NCI-H2081 (cell line): Measurements from ENCODE around the gene UBA5.

Source experiments
- DNase-seq, 2 experiments: peaks; one replicate each; lab custom pipeline; 2025; lab: John Stamatoyannopoulos, UW

Gene UBA5

DNA sequence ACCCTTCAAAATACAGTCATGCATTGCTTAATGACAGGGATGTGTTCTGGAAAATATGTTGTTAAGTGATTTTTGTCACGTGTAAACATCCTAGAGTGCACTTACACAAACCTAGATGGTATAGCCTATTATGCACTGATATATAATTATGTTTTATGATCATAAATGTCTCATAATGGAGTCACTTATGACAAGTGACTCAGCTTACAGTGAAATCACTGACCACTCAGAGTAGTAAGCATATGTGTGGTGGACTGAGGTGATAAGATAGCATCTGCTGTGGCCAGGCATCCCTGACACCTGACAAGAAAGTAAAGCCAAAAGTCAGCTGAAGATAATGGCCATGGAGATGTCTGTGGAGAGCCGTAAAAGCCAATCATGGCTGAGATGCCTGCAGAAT, 5.9 kb upstream of the UBA5 start:
- DNase-seq: peak in 1 of 2 experiments; percentile 72

DNA sequence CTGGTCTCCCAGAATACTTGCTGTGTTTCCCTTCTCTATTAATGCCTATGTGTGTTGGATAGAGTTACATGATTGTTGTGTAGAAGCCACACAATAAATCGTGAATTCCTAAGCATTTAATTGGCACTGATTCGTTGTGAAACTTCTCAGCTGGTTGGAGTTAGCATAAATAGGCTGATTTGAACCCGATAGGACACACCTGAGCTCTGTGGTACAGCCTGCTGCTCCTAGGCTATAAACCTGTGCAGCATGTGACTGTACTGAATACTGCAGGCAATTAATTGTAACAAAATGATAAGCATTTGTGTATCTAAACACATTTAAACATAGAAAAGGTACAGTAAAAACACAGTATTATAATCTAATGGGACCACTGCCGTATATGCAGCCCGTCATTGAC, 5.4 kb upstream of the UBA5 start:
- DNase-seq: no peak

DNA sequence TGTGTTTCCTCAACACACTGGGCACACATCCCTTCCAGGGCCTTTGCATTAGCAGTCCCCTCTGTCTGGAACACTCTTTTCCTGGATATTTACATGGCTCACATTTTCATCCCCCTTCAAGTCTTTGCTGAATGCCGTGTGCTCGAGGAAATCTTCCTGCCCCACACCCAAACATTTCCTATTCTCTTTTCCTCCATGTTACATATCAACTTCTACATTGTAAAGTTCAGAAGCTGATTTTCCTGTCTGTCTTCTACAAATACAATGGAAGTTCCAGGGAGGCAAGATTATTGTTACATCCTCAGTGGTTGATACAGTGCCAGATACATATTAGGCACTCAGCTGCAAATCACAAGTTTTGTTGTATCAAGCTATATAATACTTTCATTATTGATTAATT, 4.7 kb upstream of the UBA5 start:
- DNase-seq: no peak

DNA sequence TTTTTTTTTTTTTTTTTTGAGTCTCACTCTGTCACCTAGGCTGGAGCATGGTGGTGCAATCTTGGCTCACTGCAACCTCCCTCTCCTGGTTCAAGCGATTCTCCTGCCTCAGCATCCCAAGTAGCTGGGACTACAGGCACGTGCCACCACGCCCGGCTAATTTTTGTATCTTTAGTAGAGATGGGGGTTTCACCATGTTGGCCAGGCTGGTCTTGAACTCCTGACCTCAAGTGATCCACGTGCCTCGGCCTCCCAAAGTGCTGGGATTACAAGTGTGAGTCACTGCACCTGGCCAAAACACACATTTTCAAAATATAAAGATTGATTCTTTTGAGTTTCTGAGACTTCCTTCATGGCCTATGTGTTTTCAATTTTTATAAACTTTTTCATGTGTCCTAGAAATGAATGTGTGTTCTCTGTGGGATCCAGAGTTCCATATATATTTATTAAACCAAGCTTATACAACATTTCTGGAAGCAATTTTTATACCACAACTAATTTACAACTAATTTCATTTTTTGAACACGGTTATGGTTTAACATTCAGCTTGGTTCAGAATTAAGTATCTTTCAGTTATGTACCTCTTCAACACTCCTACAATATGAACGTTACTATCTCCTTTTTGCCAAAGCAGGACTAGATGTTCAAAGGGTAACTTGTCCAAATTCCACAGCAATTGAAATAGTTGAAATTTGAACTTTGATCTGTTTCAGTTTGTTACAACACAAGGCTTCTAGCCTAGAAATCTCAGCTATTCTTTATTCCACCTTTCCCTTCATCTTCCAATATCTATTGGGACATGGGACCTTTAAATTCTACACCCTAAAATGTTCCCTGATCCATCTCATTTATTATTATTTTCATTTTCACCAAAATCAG, 2.0 kb upstream of the UBA5 start:
- no peak for DNase-seq

DNA sequence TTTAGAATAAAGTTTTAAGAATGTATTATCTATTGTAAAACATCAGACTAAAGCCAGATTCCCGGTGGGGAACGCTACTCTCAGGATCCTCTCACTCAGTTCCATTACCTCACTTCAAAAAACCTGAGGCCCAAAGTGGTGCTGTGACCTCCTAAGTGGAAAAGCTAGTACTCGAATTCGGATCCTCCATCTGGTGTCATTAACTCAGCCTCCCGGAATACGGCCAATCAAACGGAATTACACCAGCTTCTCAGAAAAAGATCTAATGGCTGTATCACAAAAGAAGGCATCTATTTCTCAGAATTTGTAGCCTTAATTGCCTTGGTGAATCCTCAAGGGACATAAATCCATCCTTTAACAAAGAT, 1.1 kb upstream of the UBA5 start:
- peak; percentile 45 to 69 for DNase-seq

DNA sequence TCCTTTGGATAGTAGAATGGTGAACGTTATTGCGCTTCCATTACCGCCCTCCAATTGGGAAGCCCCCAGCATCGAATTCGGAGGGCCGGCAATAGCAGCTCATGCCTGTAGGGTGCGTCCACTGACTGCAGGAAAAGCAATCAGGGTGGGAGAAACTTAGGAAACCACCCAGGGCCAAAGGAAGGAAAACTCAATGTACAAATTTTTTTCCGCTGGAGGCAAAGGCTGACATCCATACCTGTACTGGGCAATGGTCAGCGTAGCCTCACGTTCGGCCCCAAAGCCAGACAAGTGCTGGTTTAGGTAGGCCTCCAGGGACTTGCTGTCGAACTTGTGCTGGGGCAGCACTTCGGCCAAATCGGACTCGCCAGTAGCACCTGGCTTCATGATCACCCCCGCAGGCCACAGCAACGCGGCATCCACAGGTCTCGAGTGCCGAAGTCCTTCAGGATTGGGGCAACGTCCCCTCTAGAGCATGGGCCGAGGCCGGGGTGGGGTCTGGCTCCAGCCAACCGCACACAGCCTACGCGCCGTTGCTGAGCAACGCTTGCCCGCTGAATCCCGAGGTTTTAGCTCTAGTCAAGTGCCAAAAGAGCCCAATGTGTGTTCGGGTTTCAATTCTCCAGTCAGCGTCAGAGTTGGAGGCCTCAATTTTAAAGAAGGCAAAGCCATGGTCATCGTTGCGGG, 621 bp upstream of the UBA5 start, which contains the start of gene ACAD11:
Gene ACAD11 (minus strand): TSS at position 445 of the 687 bp plus-strand sequence. CDS start 58 bp downstream, at position 387.
- peak; percentile 74 to 83 for DNase-seq

DNA sequence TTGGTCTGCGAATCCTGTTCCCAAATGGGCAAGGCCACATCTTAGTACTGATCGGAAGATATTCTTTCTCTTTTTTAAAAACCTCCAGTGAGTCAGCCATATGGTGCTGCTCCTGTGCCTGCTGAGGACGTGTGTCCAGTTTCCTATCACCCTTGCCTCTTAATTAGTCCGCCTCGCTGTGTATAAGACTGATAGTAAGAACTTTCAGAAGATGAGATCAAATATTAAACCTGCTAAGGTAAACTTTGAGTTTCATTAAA, 612 bp downstream of the UBA5 start:
- no peak for DNase-seq

DNA sequence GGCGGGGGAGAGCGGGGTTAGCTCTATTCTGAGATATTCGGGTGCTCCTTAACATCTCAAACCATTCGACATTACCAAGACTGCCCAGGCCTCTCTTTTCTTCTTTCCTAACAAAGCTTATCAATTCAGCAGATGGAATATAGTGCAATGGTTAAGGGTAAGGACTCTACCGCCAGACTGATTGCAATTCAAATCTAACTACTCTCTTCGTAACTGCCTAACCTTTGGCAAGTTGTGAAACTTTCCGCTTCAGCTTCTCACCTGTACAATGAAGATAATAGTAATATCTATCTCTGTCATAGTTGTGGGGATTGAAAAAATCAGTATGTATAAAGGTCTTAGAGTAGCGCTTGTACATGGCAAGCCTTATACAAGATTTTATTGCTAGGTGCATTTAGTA, 972 bp downstream of the UBA5 start:
- DNase-seq: no peak

DNA sequence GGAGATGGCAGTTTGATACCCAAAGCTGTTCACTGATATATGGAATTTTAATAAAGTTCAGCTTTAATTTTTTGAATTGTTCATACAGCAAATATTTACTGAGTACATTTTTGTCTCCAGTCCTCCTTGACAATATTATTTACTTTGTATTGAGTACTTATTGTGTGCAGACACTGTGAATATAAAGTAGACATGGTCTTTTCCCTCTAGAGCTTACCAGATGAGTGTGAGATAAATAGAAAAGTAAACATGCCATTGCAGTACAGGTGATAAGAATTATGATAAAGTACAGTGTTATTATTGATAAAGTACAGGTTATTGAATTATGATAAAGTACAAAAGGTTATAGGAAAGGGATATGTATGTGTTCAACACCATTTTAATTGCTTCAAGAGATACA, 2.1 kb downstream of the UBA5 start:
- DNase-seq: no peak

DNA sequence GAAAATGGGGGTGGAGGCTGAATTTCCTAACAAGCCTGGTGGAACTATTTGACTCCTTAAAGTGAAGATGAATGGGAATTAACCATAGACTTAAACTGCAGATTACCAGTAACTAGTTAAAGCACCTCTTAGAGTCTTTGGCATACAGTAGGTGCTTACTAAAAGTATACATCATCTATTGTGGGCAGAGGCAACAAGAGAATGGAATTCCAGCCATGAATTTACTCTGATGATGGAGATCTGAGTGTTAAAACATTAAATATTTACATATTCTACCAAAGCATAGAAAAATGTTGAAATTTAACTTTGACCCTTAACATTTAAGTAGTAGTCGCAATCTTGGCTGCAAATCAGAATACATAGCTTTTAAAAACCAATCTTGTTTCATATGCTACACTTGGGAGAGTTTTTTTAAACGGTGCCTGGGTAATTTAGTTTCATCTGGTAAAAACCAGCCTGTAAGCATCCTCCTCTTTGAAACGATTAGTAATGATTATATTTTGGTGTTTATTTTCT, 5.2 kb downstream of the UBA5 start:
- DNase-seq: no peak

DNA sequence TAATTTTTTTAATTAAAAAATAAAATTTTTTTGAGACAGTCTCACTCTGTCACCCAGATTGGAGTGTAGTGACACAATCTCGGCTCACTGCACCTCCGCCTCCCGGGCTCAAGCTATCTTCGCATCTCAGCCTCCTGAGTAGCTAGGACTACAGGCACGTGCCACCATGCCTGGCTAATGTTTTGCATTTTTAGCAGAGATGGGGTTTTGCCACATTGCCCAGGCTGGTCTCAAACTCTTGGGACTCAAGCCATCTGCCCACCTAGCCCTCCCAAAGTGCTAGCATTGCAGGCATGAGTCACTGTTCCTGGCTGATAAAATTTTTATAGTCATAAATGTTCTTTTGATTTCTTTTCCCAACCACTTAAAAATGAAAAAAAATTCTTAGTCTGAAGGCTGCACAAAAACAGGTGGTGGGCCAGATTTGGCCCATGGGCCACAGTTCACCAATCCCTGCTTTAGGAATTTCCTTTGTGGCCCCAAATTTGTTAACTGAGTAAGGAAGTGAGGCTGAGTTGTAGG, 9.2 kb downstream of the UBA5 start:
- no peak for DNase-seq

DNA sequence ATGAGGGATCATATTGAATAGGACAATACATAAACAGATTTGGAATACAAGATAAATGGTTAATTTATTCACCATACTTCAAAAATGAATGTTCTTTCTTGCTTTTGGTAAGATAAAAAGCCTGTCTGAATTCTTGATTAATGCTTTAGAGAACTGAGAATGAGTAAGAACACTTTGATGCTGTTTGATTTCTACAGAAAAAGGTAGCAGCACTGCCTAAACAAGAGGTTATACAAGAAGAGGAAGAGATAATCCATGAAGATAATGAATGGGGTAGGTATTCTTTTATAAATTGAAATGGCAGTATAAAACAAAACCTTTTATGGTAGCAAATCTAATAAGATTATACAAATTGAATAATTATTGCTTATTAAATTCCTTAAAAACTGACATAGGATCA, 15.3 kb downstream of the UBA5 start:
- no peak for DNase-seq

DNA sequence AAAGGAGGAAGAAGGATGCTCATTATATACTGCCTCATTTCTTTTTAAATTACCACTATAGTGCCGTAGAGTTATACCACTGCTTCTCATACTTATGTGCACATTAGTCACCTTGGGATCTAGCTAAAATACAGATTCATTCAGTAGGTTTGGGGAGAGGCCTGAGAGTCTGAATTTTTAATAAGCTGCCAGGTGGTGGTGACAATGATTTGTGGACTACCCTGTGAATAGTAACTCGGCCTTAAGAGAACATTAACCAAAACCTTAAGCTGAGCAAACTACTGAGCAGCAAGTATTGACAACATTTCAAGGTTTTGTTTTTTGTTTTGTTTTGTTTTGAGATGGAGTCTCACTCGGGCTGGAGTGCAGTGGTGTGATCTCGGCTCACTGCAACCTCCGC, 19.8 kb downstream of the UBA5 start:
- DNase-seq: no peak

DNA sequence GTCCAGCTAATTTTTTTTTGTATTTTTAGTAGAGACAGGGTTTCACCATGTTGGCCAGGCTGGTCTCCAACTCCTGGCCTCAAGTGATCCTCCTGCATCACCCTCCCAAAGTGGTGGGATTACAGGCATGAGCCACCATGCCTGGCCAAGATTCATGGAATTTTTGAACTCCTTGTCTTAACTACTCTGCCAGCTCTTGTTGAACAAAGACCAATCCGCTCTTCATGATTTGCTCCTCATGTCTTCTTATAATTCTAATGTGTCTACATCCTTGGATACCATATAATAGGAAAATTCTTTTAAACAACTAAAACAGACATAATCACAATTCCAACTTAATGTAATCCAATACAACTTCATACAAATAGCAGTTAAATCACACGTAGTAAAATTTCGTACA, 21.3 kb downstream of the UBA5 start:
- DNase-seq: no peak

DNA sequence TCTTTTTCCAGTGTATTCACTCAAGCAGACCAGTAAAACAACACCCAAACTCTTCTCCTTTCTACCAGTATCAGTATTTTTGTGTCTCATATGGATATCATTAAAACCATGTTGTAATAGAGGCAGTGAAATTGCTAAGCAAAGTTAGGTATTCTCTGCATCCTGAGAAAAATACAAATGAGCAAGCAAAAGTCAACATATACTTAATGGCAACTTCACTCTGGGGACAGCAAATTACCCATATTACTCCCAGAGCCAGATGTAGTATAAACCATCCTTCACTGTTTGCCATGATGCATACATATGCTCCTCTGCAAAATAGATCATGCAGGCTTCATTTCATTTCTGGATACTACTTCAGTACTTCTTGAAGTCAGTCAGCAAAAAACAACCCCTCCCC, 22.1 kb downstream of the UBA5 start:
- no peak for DNase-seq

DNA sequence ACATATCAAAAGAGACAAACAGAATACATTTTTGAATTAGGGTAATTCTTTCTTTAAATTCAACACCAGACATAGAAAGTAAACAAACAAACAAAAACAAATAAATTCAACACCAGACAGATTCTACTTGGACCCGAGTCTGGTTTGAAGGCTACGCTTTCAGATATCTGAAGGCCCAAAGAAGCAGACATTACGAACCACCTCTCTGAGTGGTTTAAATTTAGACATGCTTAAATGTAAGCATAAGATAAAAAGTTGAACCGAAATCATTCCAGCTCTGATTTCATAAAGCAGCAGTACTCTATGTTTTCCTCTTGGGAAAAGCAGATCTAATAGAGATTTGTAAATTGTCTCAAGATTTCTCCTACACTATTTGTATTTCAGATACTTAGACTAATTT, 29.9 kb downstream of the UBA5 start:
- DNase-seq: no peak

DNA sequence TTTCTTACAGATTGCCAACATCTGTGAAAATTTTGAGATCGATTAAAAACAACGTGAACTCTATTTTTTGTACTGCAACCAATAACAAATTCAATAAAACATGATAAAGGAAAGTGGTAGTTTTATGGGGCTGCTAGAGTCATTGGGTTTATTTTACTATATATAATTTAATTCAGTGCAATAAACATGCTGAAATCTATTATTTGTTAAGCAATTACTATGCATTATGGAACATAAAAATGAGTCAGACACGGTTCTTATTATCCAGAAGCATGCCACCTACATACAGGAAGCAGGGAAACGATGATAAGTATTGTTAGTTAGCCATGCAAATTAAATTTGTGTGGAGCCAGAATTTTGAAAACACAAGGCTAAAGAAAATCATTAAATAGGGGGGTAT, 34.9 kb downstream of the UBA5 start:
- DNase-seq: peak; percentile 20 to 63

DNA sequence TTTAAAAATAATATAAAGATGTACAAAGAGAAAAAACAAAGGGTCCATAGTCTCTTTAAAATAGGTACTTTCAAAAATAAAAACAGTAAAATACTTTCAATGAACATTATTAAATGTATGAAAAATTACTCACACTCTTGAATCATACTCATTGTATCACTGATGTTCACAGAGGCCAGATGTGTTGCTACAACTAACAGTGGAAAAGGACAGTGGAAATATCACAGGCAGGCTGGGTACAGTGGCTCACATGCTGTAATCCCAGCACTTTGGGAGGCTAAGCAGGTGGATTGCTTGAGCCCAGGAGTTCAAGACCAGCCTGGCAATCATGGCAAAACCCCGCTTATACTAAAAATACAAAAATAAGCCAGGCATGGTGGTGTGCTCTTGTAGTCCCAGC, 35.3 kb downstream of the UBA5 start:
- no peak for DNase-seq

DNA sequence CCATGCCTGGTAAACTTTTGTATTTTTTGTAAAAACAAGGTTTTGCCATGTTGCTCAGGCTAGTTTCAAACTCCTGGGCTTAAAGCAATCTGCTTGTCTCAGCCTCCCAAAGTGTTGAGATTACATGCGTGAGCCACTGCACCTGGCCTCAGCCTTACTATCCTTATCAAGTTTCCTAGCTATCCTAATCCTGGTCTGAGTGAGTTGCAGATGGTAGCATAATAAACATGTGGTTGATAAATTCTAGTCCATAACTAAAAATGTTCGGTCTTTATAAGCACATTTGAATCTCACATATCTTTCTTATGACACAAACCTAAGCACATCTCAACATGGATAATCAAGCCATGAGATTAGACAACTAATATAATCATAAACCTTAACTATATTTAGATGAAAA, 43.6 kb downstream of the UBA5 start:
- no peak for DNase-seq

DNA sequence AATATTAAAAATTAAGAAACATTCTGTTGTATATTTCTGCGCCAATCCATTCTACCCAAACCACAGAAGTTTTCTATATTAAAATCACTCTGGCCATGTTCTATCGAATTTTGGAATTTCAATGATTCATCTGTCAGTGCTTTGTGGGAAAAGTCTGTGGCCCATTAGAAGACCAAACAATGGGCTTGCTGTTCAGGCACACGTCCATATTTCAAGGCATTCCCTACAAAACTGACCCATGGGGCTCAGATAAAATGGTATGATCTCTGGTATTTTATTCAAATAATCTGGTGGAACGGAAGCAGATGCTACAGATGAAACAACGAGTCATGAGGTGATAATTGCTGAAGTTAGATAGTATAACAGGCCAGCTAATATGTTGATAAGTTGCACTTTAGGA, 49.6 kb downstream of the UBA5 start:
- no peak for DNase-seq

DNA sequence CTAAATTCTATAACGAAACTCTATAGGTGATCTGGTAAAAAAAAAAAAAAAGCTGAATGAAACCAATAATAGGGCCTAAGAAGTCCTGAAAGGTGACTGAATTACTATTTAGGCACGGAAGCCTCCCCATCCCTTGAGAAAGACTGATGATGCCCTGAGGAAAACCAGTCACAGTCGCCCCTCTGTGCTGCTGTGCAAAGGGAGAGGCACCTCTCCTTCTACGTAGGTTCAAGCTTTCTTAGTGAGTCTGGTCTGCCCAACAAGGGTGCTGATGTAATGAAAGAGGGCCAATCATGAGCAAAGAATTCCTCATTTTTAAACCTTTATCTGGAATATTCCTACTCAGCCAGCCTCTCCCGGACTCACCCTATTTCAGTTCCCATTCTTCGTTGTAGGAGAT, 50.2 kb downstream of the UBA5 start:
- no peak for DNase-seq

DNA sequence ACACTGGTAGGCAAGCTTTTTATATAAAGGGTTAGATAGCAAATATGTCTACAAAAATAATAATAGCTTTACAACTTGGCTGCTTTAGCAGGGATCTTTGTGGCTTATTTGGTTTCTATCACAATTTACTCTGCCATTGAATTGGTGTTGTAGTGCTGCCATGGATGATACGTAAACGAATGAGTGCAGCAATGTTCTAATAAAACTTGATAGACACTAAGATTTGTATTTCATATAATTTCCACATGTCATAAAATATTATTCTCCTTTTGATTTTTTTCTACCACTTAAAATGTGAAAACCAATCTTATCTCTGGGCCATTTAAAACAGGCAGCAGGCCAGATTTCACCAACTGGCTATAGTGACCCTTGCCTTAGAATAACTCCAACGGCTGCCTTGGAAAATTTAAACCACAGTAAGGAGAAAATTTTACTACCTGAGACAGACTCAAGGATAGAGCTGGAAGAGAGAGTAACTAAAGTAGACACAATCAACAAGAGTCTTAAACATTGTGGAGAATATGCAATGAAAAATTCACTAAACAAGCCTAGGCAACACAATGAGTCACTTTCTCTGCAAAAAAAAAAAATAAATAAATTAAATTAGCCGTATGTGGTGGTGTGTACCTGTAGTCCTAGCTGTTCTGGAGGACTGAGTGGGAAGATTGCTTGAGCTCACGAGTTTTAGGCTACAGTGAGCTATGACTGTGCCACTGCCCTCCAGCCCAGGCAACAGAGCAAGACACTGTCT, 54.0 kb downstream of the UBA5 start:
- DNase-seq: no peak

DNA sequence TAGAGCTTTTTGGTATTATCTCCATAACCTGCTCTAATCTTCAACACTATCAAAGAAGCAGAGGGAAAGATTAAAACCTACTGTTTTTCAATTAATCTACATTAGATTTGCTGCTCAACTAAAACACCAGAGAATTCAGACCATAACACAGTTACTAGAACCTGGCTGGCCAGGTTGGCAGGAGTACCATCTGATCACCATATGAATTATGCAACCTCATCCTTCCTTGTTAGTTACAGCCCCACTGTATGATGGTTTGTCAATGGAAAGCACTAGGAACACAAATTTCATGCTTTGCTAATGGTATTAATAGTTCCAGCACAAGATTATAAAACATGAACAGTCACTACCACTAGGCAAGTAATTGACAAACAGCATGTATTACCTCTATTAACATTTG, 56.2 kb downstream of the UBA5 start:
- DNase-seq: no peak
